Psoas muscle (tissue), 8 donors: ENCODE data around the gene TSKU. TPM values are rescaled to one million over a fixed set of nuclear protein-coding genes. Genes with fewer than 3 reads are reported as not detected.

Source experiments
- ATAC-seq, 4 donors: fragments of 200-7000 bp; cut with Tn5 transposase; one replicate each; pipeline ENCODE4 v1.9.1; 2020; ENCODE audit warnings: moderate library complexity in 3 of 4, mild to moderate bottlenecking in 2 of 4
- DNase-seq, 2 donors: peaks; one replicate each; pipeline ENCODE4 v3.0.0-alpha.2; 2020
- H3K27ac ChIP-seq: fragments of 200-600 bp; one replicate; pipeline ENCODE4 v1.8.0; 2022
- H3K27me3 ChIP-seq, 3 donors: fragments of 200-600 bp in 1 of 3; one replicate each; pipeline versions ENCODE4 v1.6.1 to v1.8.0; 2013 to 2022; ENCODE audit warnings: low read length in 2 of 3, mild to moderate bottlenecking in 2 of 3, moderate library complexity in 1 of 3; ENCODE audit not compliant: insufficient read depth in 3 of 3
- H3K36me3 ChIP-seq, 2 donors: fragments of 200-600 bp in 1 of 2; one replicate each; pipeline versions ENCODE4 v1.6.1 to v1.8.0; 2013 to 2022; ENCODE audit warnings: low read depth in 1 of 2, mild to moderate bottlenecking in 1 of 2, moderate library complexity in 1 of 2; ENCODE audit not compliant: insufficient read depth in 1 of 2
- H3K4me1 ChIP-seq: fragments of 200-600 bp; one replicate; pipeline ENCODE4 v1.8.0; 2022
- H3K4me3 ChIP-seq: fragments of 200-600 bp; one replicate; pipeline ENCODE4 v1.8.0; 2022; ENCODE audit warnings: mild to moderate bottlenecking
- H3K9me3 ChIP-seq: fragments of 200-600 bp; one replicate; pipeline ENCODE4 v1.8.0; 2022
- CTCF ChIP-seq: fragments of 200-600 bp; IDR thresholded peaks from one replicate; pipeline ENCODE4 v1.8.0; 2022; ENCODE audit warnings: antibody characterized with exemption
- WGBS, 3 donors: extraction: QIAGEN DNeasy Blood & Tissue Kit; methylation state at CpG; one replicate each; pipeline versions ENCODE4 v1.1.6 to v1.1.7; 2013; 5-methylcytosine and 5-hydroxymethylcytosine counted together
- intact Hi-C, 2 donors: fragments of 100-400 bp; cut with DNase I; formaldehyde crosslinking; loops; one replicate each; pipeline versions ENCODE4 v1.11.0 to v1.14.2; 2022
- polyA plus RNA-seq, 3 donors: library from polyadenylated mRNA; stranded (reverse); fragments of 200-250 nt; gene quantifications; one replicate each; pipeline ENCODE4 v1.2.3, GENCODE V29; 2013
- total RNA-seq, 4 donors: library from RNA; stranded (reverse); fragmentation: NEBNext Ultra II Directional in 2 of 4; extraction: Animal tissue kit (Norgen Biotek cat#: 25700) in 2 of 4; gene quantifications; one replicate each; pipeline versions ENCODE4 v1.2.1 to v1.2.4, GENCODE V29; 2021 to 2023
- donor health status: healthy with polysubstance abuse.
- donor health status: DM: no; HTN: no; CAD: no; lungs with moderate emphysema.
- donor health status: Bipolar disorder and iron deficiency.
- donor health status: healthy.
- donor health status: DM: yes; HTN: yes; CAD: no.
- donor health status: DM: no; HTN: no; CAD: no.
- donor health status: DM: no; HTN: no; CAD: no.
- donor health status: DM: yes; HTN: yes; CAD: no.

Gene TSKU
- total and polyA plus RNA-seq, 7 donors = 3.1 to 11.4 (median 4.0) TPM

- Histone ChIP-seq H3K27me3 (peaks cover 0 to 2% (median 0%) of the 10 kb centered on the region in 3 donors), H3K4me3 (no peak overlapping the region), H3K9me3 (no peaks in the 10 kb centered on the region), H3K36me3 (no peaks in the 10 kb centered on the region), H3K27ac (no peak overlapping the region), H3K4me1 (no peaks in the 10 kb centered on the region)
- ATAC-seq = no peak
- TF ChIP-seq CTCF = no peak
- DNase-seq = no peak
- 93 to 99% (median 96%) methylated on average over 4 of the region's 4 CpGs for WGBS, 3 donors
- intact Hi-C loops = no loop called here
Measured at GRCh38 chr11:76831686-76832310, 48.6 kb downstream of the TSKU start.

GRCh38 chr11:76832361-76832760 is 49.2 kb downstream of the TSKU start:
- no peaks in the 10 kb centered on the region for H3K4me1 ChIP-seq
- ATAC-seq (no peak), DNase-seq (no peak)
- intact Hi-C loops = no loop called here
- peaks cover 0 to 2% (median 0%) of the 10 kb centered on the region in 3 donors for H3K27me3 ChIP-seq
- no peaks in the 10 kb centered on the region for H3K36me3 ChIP-seq
- H3K9me3 ChIP-seq = no peaks in the 10 kb centered on the region
- no peak overlapping the region for H3K27ac ChIP-seq
- no peak for TF ChIP-seq CTCF
- H3K4me3 ChIP-seq = no peak overlapping the region

- ATAC-seq = no peak
- peaks cover 0 to 2% (median 0%) of the 10 kb centered on the region in 3 donors for H3K27me3 ChIP-seq
Measured at GRCh38 chr11:76834151-76834550, 51.0 kb downstream of the TSKU start.

GRCh38 chr11:76835036-76835435 is 51.9 kb downstream of the TSKU start:
- DNase-seq (no peak), ATAC-seq (no peak)
- intact Hi-C loops = no loop called here
- Histone ChIP-seq H3K4me3 (no peak overlapping the region), H3K27ac (no peak overlapping the region), H3K9me3 (no peaks in the 10 kb centered on the region), H3K36me3 (no peaks in the 10 kb centered on the region), H3K4me1 (peaks cover 5% of the 10 kb centered on the region), H3K27me3 (peaks cover 0 to 2% (median 0%) of the 10 kb centered on the region in 3 donors)
- no peak for TF ChIP-seq CTCF
- WGBS, 3 donors = 91 to 98% (median 97%) methylated on average over 2 of the region's 2 CpGs

More at GRCh38 chr11:76834151-76834550, 51.0 kb downstream of the TSKU start:
- no peak for DNase-seq
- WGBS, 3 donors = 86 to 89% (median 86%) methylated on average over 3 of the region's 3 CpGs
- intact Hi-C loops = no loop called here
- Histone ChIP-seq H3K4me3 (no peak overlapping the region), H3K9me3 (no peaks in the 10 kb centered on the region), H3K36me3 (no peaks in the 10 kb centered on the region), H3K4me1 (peaks cover 5% of the 10 kb centered on the region), H3K27ac (no peak overlapping the region)
- no peak for TF ChIP-seq CTCF
